Heart left ventricle (tissue), 16 donors: ENCODE data around the gene CAST. TPM values are rescaled to one million over a fixed set of nuclear protein-coding genes. Genes with fewer than 3 reads are reported as not detected.

ENCODE experiments used
- ATAC-seq, 4 donors: fragments of 200-7000 bp; cut with Tn5 transposase; one replicate each; pipeline ENCODE4 v1.9.1; 2020 to 2022; ENCODE audit warnings: moderate library complexity in 4 of 4, mild to moderate bottlenecking in 3 of 4, moderate number of reproducible peaks in 1 of 4
- DNase-seq, 5 donors: peaks; one replicate each; pipeline ENCODE4 v3.0.0-alpha.2; 2020
- H3K27ac ChIP-seq, 12 donors: fragments of 200-600 bp; sonication (generic) in 4 of 12; one replicate each; pipeline versions ENCODE4 v1.5.0 to v1.8.0; 2016 to 2022; ENCODE audit warnings: mild to moderate bottlenecking in 2 of 12
- H3K27me3 ChIP-seq, 9 donors: fragments of 200-600 bp; sonication (generic) in 2 of 9; one replicate each; pipeline versions ENCODE4 v1.5.1 to v1.8.0; 2016 to 2022; ENCODE audit warnings: mild to moderate bottlenecking in 3 of 9
- H3K36me3 ChIP-seq, 9 donors: fragments of 200-600 bp; sonication (generic) in 2 of 9; one replicate each; pipeline versions ENCODE4 v1.5.0 to v1.8.0; 2018 to 2022; ENCODE audit warnings: mild to moderate bottlenecking in 2 of 9
- H3K4me1 ChIP-seq, 12 donors: fragments of 200-600 bp; sonication (generic) in 4 of 12; one replicate each; pipeline versions ENCODE4 v1.5.0 to v1.8.0; 2016 to 2022; ENCODE audit warnings: mild to moderate bottlenecking in 3 of 12
- H3K4me3 ChIP-seq, 12 donors: fragments of 200-600 bp; sonication (generic) in 4 of 12; one replicate each; pipeline versions ENCODE4 v1.5.0 to v1.8.0; 2017 to 2022; ENCODE audit warnings: mild to moderate bottlenecking in 9 of 12, moderate library complexity in 4 of 12
- H3K9me3 ChIP-seq, 12 donors: fragments of 200-600 bp; sonication (generic) in 4 of 12; one replicate each; pipeline versions ENCODE4 v1.5.0 to v1.8.0; 2016 to 2022; ENCODE audit warnings: mild to moderate bottlenecking in 1 of 12
- POLR2A ChIP-seq, 2 donors: fragments of 450-650 bp; IDR thresholded peaks; one replicate each; pipeline ENCODE4 v1.6.1; 2017; ENCODE audit warnings: antibody characterized with exemption in 2 of 2, mild to moderate bottlenecking in 2 of 2, moderate library complexity in 2 of 2
- WGBS, 4 donors: extraction: QIAGEN DNeasy Blood & Tissue Kit in 2 of 4; methylation state at CpG; one replicate each; pipeline versions ENCODE4 v1.1.5 to v1.1.7; 2013 to 2018; 5-methylcytosine and 5-hydroxymethylcytosine counted together
- intact Hi-C, 10 donors: fragments of 100-400 bp; cut with DNase I; formaldehyde crosslinking; loops; one replicate each; pipeline versions ENCODE4 v1.11.1 to v1.14.2; 2022
- polyA plus RNA-seq, 2 donors: library from polyadenylated mRNA; stranded (reverse); fragments of 200-250 nt; gene quantifications; one replicate each; pipeline ENCODE4 v1.2.3, GENCODE V29; 2013
- total RNA-seq, 9 donors: library from RNA; depleted of rRNA in 2 of 9; stranded (reverse); fragments of >200 nt in 2 of 9; fragmentation: NEBNext Ultra II Directional in 3 of 9; extraction: Animal tissue kit (Norgen Biotek cat#: 25700) in 3 of 9; gene quantifications; one replicate each; pipeline versions ENCODE4 v1.1.0 to v1.2.4, GENCODE V29; 2016 to 2023
- TF ChIP-seq, protein P1 (sequence below), 12 donors: fragments of 200-600 bp; sonication (generic) in 4 of 12; IDR thresholded peaks; one replicate each; pipeline versions ENCODE4 v1.5.0 to v1.8.0; 2018 to 2022; ENCODE audit warnings: antibody characterized with exemption in 12 of 12, mild to moderate bottlenecking in 5 of 12
- donor health status: ischemic (EF 13 %, LVEDD 7.1; RV severe dilation, severe dysfunction).
- donor health status: healthy with polysubstance abuse.
- donor health status: DM: no; HTN: yes; CAD: no.
- donor health status: DM: no; HTN: no; CAD: no.
- donor health status: ischemic (EF 25% LVEDD 6.9; RV normal size, moderate dysfunction).
- donor health status: ischemic (EF 25% LVEDD 5.7; RV mildly dilated, moderate dysfunction).
- donor health status: healthy.
- donor health status: DM: yes; HTN: yes; CAD: no.
- donor health status: ischemic (EF 35%, LVEDD 5.7; RV mildly dilated, moderate dysfunction).
- donor health status: nonischemic (EF 11% LVEDD 7.7; RV severe dilation, severe dysfunction).
- donor health status: DM: yes; HTN: yes; CAD: no.
- donor health status: PGD.
- donor health status: ischemic (EF 29% LVEDD 5.4; RV normal size, mild dysfunction).
- donor health status: nonischemic (EF 23%, LVEDD 6.1; RV moderate dilation, normal function).

The CAST gene
- total and polyA plus RNA-seq, 11 donors = 179 to 748 (median 536) TPM

DNA sequence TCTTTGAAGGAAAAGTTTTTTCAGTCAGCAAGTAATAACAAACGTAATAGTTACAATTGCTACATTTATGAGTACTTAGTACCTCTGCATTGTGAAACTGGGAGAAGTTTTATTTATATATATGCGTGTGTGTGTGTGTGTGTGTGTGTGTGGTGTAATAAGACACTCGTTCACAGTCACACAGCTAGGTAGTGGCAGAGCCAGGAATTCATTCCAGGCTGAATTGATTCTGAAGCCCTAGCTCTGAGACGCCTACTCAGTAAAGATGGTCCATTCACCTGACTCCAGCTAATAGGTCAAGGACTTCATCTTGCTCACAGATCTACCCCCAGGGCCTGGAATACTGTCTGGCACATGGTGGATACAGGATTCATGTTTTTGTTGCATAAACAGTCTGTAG is 13.6 kb upstream of the CAST start:
- ATAC-seq (peak in 1 of 4 donors; percentile 45), DNase-seq (no peak)
- H3K36me3 ChIP-seq = no peaks in the 10 kb centered on the region
- no peak overlapping the region for H3K4me3 ChIP-seq
- H3K9me3 ChIP-seq = no peaks in the 10 kb centered on the region
- WGBS, 4 donors = 58 to 69% (median 59%) methylated on average over 4 of the region's 4 CpGs
- intact Hi-C loops = no loop called here
- H3K4me1 ChIP-seq = peaks cover 0 to 27% (median 0%) of the 10 kb centered on the region in 12 donors
- no peak overlapping the region for H3K27ac ChIP-seq
- TF ChIP-seq, protein P1, sequence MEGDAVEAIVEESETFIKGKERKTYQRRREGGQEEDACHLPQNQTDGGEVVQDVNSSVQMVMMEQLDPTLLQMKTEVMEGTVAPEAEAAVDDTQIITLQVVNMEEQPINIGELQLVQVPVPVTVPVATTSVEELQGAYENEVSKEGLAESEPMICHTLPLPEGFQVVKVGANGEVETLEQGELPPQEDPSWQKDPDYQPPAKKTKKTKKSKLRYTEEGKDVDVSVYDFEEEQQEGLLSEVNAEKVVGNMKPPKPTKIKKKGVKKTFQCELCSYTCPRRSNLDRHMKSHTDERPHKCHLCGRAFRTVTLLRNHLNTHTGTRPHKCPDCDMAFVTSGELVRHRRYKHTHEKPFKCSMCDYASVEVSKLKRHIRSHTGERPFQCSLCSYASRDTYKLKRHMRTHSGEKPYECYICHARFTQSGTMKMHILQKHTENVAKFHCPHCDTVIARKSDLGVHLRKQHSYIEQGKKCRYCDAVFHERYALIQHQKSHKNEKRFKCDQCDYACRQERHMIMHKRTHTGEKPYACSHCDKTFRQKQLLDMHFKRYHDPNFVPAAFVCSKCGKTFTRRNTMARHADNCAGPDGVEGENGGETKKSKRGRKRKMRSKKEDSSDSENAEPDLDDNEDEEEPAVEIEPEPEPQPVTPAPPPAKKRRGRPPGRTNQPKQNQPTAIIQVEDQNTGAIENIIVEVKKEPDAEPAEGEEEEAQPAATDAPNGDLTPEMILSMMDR (IDR thresholded peaks at IDR 0.05) = no peak
- no peak for TF ChIP-seq POLR2A (IDR thresholded peaks at IDR 0.05)
- no peaks in the 10 kb centered on the region for H3K27me3 ChIP-seq

DNA sequence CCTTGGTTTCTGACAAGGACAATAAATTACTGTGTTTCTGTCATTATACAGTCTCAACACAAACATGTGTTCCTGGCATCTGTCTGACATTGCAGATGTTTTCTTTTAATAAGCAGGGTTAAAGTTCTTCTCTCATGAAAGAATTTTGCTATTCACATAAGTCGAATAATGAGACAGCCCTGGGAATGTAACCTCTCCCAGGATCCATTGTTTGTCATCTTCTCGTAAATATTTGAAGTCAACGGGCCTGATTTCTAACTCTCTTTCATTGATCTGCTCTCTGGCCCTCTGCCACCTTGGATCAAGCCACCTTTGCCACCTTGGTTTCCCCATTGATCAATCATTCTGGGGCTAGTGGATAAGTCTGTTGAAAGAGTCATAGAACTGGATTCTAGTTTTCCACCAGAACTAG is 12.9 kb upstream of the CAST start:
- 68 to 82% (median 79%) methylated on average over 3 of the region's 3 CpGs for WGBS, 4 donors
- DNase-seq (no peak), ATAC-seq (no peak)
- intact Hi-C loops = no loop called here
- Histone ChIP-seq H3K9me3 (no peaks in the 10 kb centered on the region), H3K4me1 (peaks cover 0 to 34% (median 0%) of the 10 kb centered on the region in 12 donors), H3K27me3 (no peaks in the 10 kb centered on the region), H3K4me3 (no peak overlapping the region), H3K27ac (no peak overlapping the region), H3K36me3 (no peaks in the 10 kb centered on the region)
- TF ChIP-seq, protein P1 (IDR thresholded peaks at IDR 0.05) = no peak
- no peak for TF ChIP-seq POLR2A (IDR thresholded peaks at IDR 0.05)

DNA sequence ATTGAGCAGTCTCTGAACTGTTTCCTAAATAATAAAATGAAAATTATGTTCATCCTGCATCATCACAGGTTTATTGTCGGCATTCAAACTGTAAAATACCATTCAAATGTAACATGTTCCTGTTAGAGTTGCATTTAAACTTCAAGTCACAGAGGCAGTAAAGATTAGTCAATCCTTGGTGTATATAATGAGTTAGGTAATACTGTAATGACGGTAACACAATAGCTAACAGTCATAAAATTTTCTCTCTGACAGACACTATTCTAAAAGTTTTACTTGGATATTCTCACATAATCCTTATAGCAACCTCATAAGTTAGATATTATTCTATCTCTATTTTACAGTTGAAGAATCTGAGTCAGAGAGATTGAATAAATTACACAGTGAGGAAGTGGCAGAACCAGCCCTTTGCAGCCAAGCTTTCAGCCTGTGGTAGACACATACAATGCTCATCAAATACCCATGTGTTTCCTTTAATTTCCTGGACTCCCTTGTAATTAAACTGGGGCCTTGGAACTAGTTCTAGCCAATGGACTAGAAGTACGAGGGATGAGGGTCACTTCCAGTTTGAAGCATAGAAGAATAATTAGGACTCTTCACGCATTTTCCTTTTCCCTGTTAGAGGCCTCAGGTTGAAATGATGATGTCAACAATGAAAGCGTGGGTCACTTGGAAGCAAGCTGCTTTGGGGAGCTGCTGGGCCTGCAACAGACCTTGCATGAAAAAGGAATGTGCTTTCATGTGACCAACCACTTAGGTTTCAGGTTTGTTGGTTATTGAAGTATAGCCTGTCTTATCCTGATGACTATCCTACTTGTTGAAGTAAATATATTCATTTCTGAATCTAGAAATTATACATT is 12.3 kb upstream of the CAST start:
- no peak overlapping the region for H3K27ac ChIP-seq
- H3K4me3 ChIP-seq = no peak overlapping the region
- intact Hi-C loops = loop anchor here in 1 of 10 donors (5.0 kb wide), 1 partner anchor 33 kb away; no protein-coding TSS in a partner anchor
- TF ChIP-seq, protein P1 (IDR thresholded peaks at IDR 0.05) = no peak
- no peak for TF ChIP-seq POLR2A (IDR thresholded peaks at IDR 0.05)
- DNase-seq = no peak
- ATAC-seq = no peak
- whole genome bisulfite sequencing, 4 donors = 77 to 82% (median 82%) methylated on average over 5 of the region's 5 CpGs
- H3K4me1 ChIP-seq = peaks cover 0 to 36% (median 0%) of the 10 kb centered on the region in 12 donors
- no peaks in the 10 kb centered on the region for H3K36me3 ChIP-seq
- H3K27me3 ChIP-seq = no peaks in the 10 kb centered on the region
- H3K9me3 ChIP-seq = no peaks in the 10 kb centered on the region

DNA sequence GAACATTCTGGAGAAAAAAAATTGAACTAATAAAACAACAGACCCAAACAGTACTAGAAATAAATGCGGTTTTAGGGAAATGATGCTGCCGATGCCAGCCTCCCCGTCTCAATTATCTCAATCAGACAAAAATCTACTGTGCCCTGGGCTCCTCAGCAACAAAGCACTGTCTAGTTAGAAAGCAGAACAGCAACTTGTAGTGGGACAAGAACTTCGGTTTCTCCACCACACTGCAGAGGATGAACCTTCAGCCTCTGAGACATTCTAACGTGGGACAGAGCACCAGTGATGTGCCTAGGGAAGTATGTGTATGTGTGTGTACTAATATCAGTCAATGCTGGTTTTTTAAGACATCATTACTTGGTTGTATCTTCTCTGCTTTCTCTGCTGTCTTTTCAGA is 11.1 kb upstream of the CAST start:
- TF ChIP-seq POLR2A (IDR thresholded peaks at IDR 0.05) = no peak
- TF ChIP-seq, protein P1 (IDR thresholded peaks at IDR 0.05) = no peak
- Histone ChIP-seq H3K4me1 (peaks cover 0 to 47% (median 0%) of the 10 kb centered on the region in 12 donors), H3K9me3 (no peaks in the 10 kb centered on the region), H3K27me3 (no peaks in the 10 kb centered on the region), H3K27ac (no peak overlapping the region), H3K36me3 (no peaks in the 10 kb centered on the region), H3K4me3 (no peak overlapping the region)
- DNase-seq (no peak), ATAC-seq (no peak)
- intact Hi-C loops = loop anchor here in 1 of 10 donors (5.0 kb wide), 1 partner anchor 34 kb away; no protein-coding TSS in a partner anchor
- WGBS, 4 donors = 84 to 93% (median 85%) methylated on average over 5 of the region's 5 CpGs
